Panc1 (cell line): Measurements from ENCODE around the gene CPM. TPM values are rescaled to one million over a fixed set of nuclear protein-coding genes. Genes with fewer than 3 reads are reported as not detected.

Experiments
- ATAC-seq: fragments of 200-7000 bp; cut with Tn5 transposase; 2 replicates; pipeline ENCODE4 v1.9.1; 2020; ENCODE audit warnings: mild to moderate bottlenecking, moderate library complexity
- BruUV-seq: library from RNA; stranded (reverse); fragments of 400-500 nt; replicated peaks from 2 replicates; lab custom pipeline; 2021; lab: Mats Ljungman, UMichigan
- CTCF ChIA-PET: fragments of 300-600 bp; sonication (Branson Sonifier 250); formaldehyde crosslinking; loops from one replicate; lab custom pipeline; 2022; ENCODE audit warnings: antibody characterized with exemption; lab: Charles Lee
- POLR2A ChIA-PET: fragments of 300-600 bp; sonication (Branson Sonifier 250); formaldehyde crosslinking; loops from one replicate; lab custom pipeline; 2022; ENCODE audit warnings: antibody characterized with exemption; lab: Charles Lee
- DNase-seq: peaks from one replicate; pipeline ENCODE4 v3.0.0-alpha.2; 2010; ENCODE audit warnings: low read depth, low spot score
- H3K27ac ChIP-seq: 2 replicates; pipeline ENCODE4 v1.5.1; 2011; ENCODE audit warnings: mild to moderate bottlenecking, low read length, inconsistent platforms
- H3K27me3 ChIP-seq: fragments of 200-500 bp; sonication (Bioruptor generic); 2 replicates; pipeline ENCODE4 v1.6.0; 2014; ENCODE audit warnings: low read length, inconsistent platforms; ENCODE audit not compliant: control insufficient read depth, insufficient read depth
- H3K36me3 ChIP-seq: fragments of 200-500 bp; sonication (Bioruptor generic); 2 replicates; pipeline ENCODE4 v1.5.1; 2014; ENCODE audit warnings: inconsistent platforms, mild to moderate bottlenecking, low read length, moderate library complexity; ENCODE audit not compliant: control insufficient read depth, insufficient read depth
- H3K4me1 ChIP-seq: 2 replicates; pipeline ENCODE4 v1.5.1; 2011; ENCODE audit warnings: inconsistent platforms, mild to moderate bottlenecking, low read length, moderate library complexity; ENCODE audit not compliant: control insufficient read depth, insufficient read depth
- H3K4me3 ChIP-seq, 2 experiments: 2 replicates each; pipeline ENCODE4 v1.5.1; 2011 to 2012; ENCODE audit warnings: low read depth in 2 of 2, low read length in 2 of 2, mild to moderate bottlenecking in 2 of 2, inconsistent platforms in 1 of 2, moderate library complexity in 1 of 2
- H3K9me3 ChIP-seq: fragments of 200-500 bp; sonication (Bioruptor generic); 2 replicates; pipeline ENCODE4 v1.5.1; 2014; ENCODE audit warnings: low read depth, mild to moderate bottlenecking, inconsistent platforms, low read length, moderate library complexity; ENCODE audit not compliant: control insufficient read depth, insufficient read depth
- CTCF ChIP-seq: fragments of 450-650 bp; IDR thresholded peaks from 2 replicates; pipeline ENCODE4 v1.5.1; 2017; ENCODE audit warnings: mild to moderate bottlenecking
- POLR2AphosphoS5 ChIP-seq: IDR thresholded peaks from 2 replicates; pipeline ENCODE4 v1.6.1; 2012; ENCODE audit warnings: mild to moderate bottlenecking, low read depth, low read length, moderate library complexity
- REST ChIP-seq, 2 experiments: IDR thresholded peaks; 2 replicates each; pipeline ENCODE4 v1.6.1; 2011 to 2012; ENCODE audit warnings: low read depth in 2 of 2, control low read depth in 1 of 2, low read length in 1 of 2, mild to moderate bottlenecking in 1 of 2, moderate library complexity in 1 of 2; ENCODE audit not compliant: insufficient read depth in 1 of 2
- SIN3A ChIP-seq: IDR thresholded peaks from 2 replicates; pipeline ENCODE4 v1.6.1; 2012; ENCODE audit warnings: low read depth, mild to moderate bottlenecking, low read length, moderate library complexity, borderline replicate concordance; ENCODE audit not compliant: insufficient read depth
- TCF7L2 ChIP-seq: IDR thresholded peaks from 2 replicates; pipeline ENCODE4 v1.6.1; 2011; ENCODE audit warnings: mild to moderate bottlenecking, low read depth, low read length, inconsistent platforms
- in situ Hi-C: cut with HindIII; loops from 2 replicates; pipeline ENCODE4 v1.10.0; 2016; ENCODE audit warnings: low sequenced_read_pairs, low pct_unique_long_range_greater_than_20kb
- intact Hi-C: fragments of 100-400 bp; cut with micrococcal nuclease; formaldehyde crosslinking; loops from one replicate; pipeline ENCODE4 v1.10.0; 2022; ENCODE audit not compliant: unreplicated experiment
- total RNA-seq: library from RNA; stranded (reverse); gene quantifications from one replicate; pipeline ENCODE4 v1.2.1, GENCODE V29; 2021; ENCODE audit not compliant: unreplicated experiment

Gene CPM
- total RNA-seq, 1 experiment from 2014 or later, result 11.2 TPM

GRCh38 chr12:68828672-68829068 is 104.3 kb downstream of the CPM start:
- Histone ChIP-seq H3K9me3 (no peaks in the 10 kb centered on the region), H3K27me3 (no peaks in the 10 kb centered on the region), H3K4me1 (no peaks in the 10 kb centered on the region), H3K27ac (no peak overlapping the region), H3K36me3 (peaks cover 39% of the 10 kb centered on the region), H3K4me3 (no peak overlapping the region)
- TF ChIP-seq POLR2AphosphoS5 (no peak), TCF7L2 (no peak), CTCF (no peak), REST (IDR thresholded peaks at IDR 0.05; ENCODE audit: insufficient read depth in 1 of 2, low read depth in 2 of 2, low read length in 1 of 2) (no peak), SIN3A (no peak)
- BruUV-seq, result no TSS peak
- in situ Hi-C loops, result no loop called here
- CTCF ChIA-PET, result no interaction called here
- no peak for ATAC-seq
- POLR2A ChIA-PET, result no interaction called here
- no peak for DNase-seq
- intact Hi-C loops, result no loop called here

- in situ Hi-C loops, result no loop called here
- no peak for TF ChIP-seq CTCF
- no peak for TF ChIP-seq TCF7L2
- TF ChIP-seq REST (IDR thresholded peaks at IDR 0.05; ENCODE audit: insufficient read depth in 1 of 2, low read depth in 2 of 2, low read length in 1 of 2), result no peak
- TF ChIP-seq SIN3A, result no peak
- no peak for TF ChIP-seq POLR2AphosphoS5
Observed at GRCh38 chr12:68827895-68828671, 104.9 kb downstream of the CPM start.

More at GRCh38 chr12:68827895-68828671, 104.9 kb downstream of the CPM start:
- no peak for ATAC-seq
- H3K4me3 ChIP-seq, result no peak overlapping the region
- no TSS peak for BruUV-seq
- intact Hi-C loops, result no loop called here
- DNase-seq, result no peak
- no peaks in the 10 kb centered on the region for H3K27me3 ChIP-seq
- no peaks in the 10 kb centered on the region for H3K4me1 ChIP-seq
- ChIA-PET POLR2A (interaction anchor here (0.5 kb wide), 1 partner anchor 9 kb away, joined by 4 read pairs; no protein-coding TSS in a partner anchor), CTCF (no interaction called here)
- H3K36me3 ChIP-seq, result peaks cover 44% of the 10 kb centered on the region
- H3K9me3 ChIP-seq, result no peaks in the 10 kb centered on the region
- H3K27ac ChIP-seq, result no peak overlapping the region
